NCI-H146 treated with DMSO at 0.1 percent for 48 hours (cell line): ENCODE measurements around the gene S100A2.
"Not testable (repeated sequence)": the region's sequence is repeated elsewhere in the genome, so short reads cannot be mapped to it uniquely, and the experiment has no call there.

Source experiments
- DNase-seq: peaks from one replicate; lab custom pipeline; 2025; ENCODE audit not compliant: unreplicated experiment; lab: John Stamatoyannopoulos, UW

S100A2 gene

GRCh38 chr1:153534226-153534924 lies 31.3 kb downstream of the S100A2 start:
- no peak for DNase-seq

- DNase-seq: no peak
Measured at GRCh38 chr1:153533689-153534201, 31.9 kb downstream of the S100A2 start.

- peak; percentile 94 for DNase-seq
Measured at GRCh38 chr1:153532769-153533599, 32.7 kb downstream of the S100A2 start.

GRCh38 chr1:153532181-153532580 lies 33.5 kb downstream of the S100A2 start:
- DNase-seq: peak; percentile 34

- no peak for DNase-seq
Measured at GRCh38 chr1:153531638-153532037, 34.0 kb downstream of the S100A2 start.

- DNase-seq: no peak
Measured at GRCh38 chr1:153527683-153528040, 38.0 kb downstream of the S100A2 start.

GRCh38 chr1:153527023-153527682 lies 38.5 kb downstream of the S100A2 start:
- DNase-seq: no peak

GRCh38 chr1:153526132-153526543 lies 39.5 kb downstream of the S100A2 start:
- no peak for DNase-seq

- DNase-seq: no peak
Measured at GRCh38 chr1:153525088-153525728, 40.4 kb downstream of the S100A2 start.

- DNase-seq: not testable (repeated sequence)
Measured at GRCh38 chr1:153522353-153523048, 43.1 kb downstream of the S100A2 start.

- DNase-seq: not testable (repeated sequence)
Measured at GRCh38 chr1:153521808-153522207, 43.8 kb downstream of the S100A2 start.

GRCh38 chr1:153520818-153521476 lies 44.7 kb downstream of the S100A2 start:
- no peak for DNase-seq

- not testable (repeated sequence) for DNase-seq
Measured at GRCh38 chr1:153520137-153520691, 45.4 kb downstream of the S100A2 start.

- no peak for DNase-seq
Measured at GRCh38 chr1:153519242-153519641, 46.4 kb downstream of the S100A2 start.

- DNase-seq: peak; percentile 72
Measured at GRCh38 chr1:153515504-153516394, 49.9 kb downstream of the S100A2 start.

GRCh38 chr1:153513666-153514065 lies 52.0 kb downstream of the S100A2 start:
- DNase-seq: no peak

GRCh38 chr1:153513023-153513422 lies 52.6 kb downstream of the S100A2 start:
- DNase-seq: no peak
